ENCODE measurements around the gene ZNF845.

The ZNF845 gene
- long read RNA-seq, full-length matches to known transcripts, result 18 of 19 reads
- long read RNA-seq, partial matches to known transcripts, result 1 of 19 reads
- long read RNA-seq, other reads (novel, unspliced or antisense), result 0 of 19 reads

GRCh38 chr19:53333463-53334449, at the start of gene ZNF845:
Gene ZNF845, plus strand, starts transcription at chr19:53333749. Its CDS starts 7,559 bp downstream, at chr19:53341308.
- DNase-seq (ENCODE audit: low read depth in 1 of 2, low spot score in 1 of 2), result peak; percentile 77 to 93
- no peaks in the 10 kb centered on the region for H3K27me3 ChIP-seq (ENCODE audit: insufficient read depth, poor library complexity, severe bottlenecking)
- no peak for TF ChIP-seq CTCF (IDR thresholded peaks at IDR 0.05; ENCODE audit: insufficient read depth, low read length)
- TF ChIP-seq POLR2AphosphoS5 (IDR thresholded peaks at IDR 0.05; ENCODE audit: low read depth), result peak; percentile 89
- peak; percentile 25 for TF ChIP-seq REST (IDR thresholded peaks at IDR 0.05; ENCODE audit: insufficient replicate concordance, low read depth)
- peak within 1 kb of the TSS; percentile 85 for H3K4me3 ChIP-seq (replicated peaks; ENCODE audit: insufficient read depth, low read length)
- peak within 1 kb of the TSS; percentile 65 for H3K27ac ChIP-seq (replicated peaks)

- no peak for TF ChIP-seq CTCF (IDR thresholded peaks at IDR 0.05; ENCODE audit: insufficient read depth, low read length)
- TF ChIP-seq REST (IDR thresholded peaks at IDR 0.05; ENCODE audit: insufficient replicate concordance, low read depth), result no peak
- no peak for TF ChIP-seq GABPA (IDR thresholded peaks at IDR 0.05; ENCODE audit: low read depth)
- TF ChIP-seq SPI1 (IDR thresholded peaks at IDR 0.05; ENCODE audit: borderline replicate concordance, low read depth), result no peak
- TF ChIP-seq POLR2AphosphoS5 (IDR thresholded peaks at IDR 0.05; ENCODE audit: low read depth), result no peak
Observed at GRCh38 chr19:53285087-53285486, 48.5 kb upstream of the ZNF845 start.

GRCh38 chr19:53290758-53291549, 42.6 kb upstream of the ZNF845 start:
- no peak overlapping the region for H3K4me3 ChIP-seq (replicated peaks; ENCODE audit: insufficient read depth, low read length)
- DNase-seq (ENCODE audit: low read depth in 1 of 2, low spot score in 1 of 2), result no peak
- no peak overlapping the region for H3K27ac ChIP-seq (replicated peaks)
- TF ChIP-seq GABPA (IDR thresholded peaks at IDR 0.05; ENCODE audit: low read depth) (no peak), POLR2AphosphoS5 (IDR thresholded peaks at IDR 0.05; ENCODE audit: low read depth) (no peak), SPI1 (IDR thresholded peaks at IDR 0.05; ENCODE audit: borderline replicate concordance, low read depth) (no peak), CTCF (IDR thresholded peaks at IDR 0.05; ENCODE audit: insufficient read depth, low read length) (no peak), REST (IDR thresholded peaks at IDR 0.05; ENCODE audit: insufficient replicate concordance, low read depth) (no peak)
- no peaks in the 10 kb centered on the region for H3K27me3 ChIP-seq (ENCODE audit: insufficient read depth, poor library complexity, severe bottlenecking)

More at GRCh38 chr19:53285087-53285486, 48.5 kb upstream of the ZNF845 start:
- Histone ChIP-seq H3K27ac (replicated peaks) (no peak overlapping the region), H3K4me3 (replicated peaks; ENCODE audit: insufficient read depth, low read length) (no peak overlapping the region), H3K27me3 (ENCODE audit: insufficient read depth, poor library complexity, severe bottlenecking) (no peaks in the 10 kb centered on the region)
- no peak for DNase-seq (ENCODE audit: low read depth in 1 of 2, low spot score in 1 of 2)

All from HL-60 (cell line).